Body of pancreas (tissue), 4 donors: ENCODE data around the gene HEXIM2.

ENCODE experiments used
- CTCF ChIP-seq, 7 experiments: fragments of 450-650 bp in 4 of 7; fragments of 200-600 bp in 3 of 7; sonication (generic) in 3 of 7; IDR thresholded peaks; one replicate each; pipeline ENCODE4 v1.5.1; 2016 to 2019; ENCODE audit warnings: antibody characterized with exemption in 7 of 7
- POLR2A ChIP-seq, 3 donors: fragments of 450-650 bp; IDR thresholded peaks; one replicate each; pipeline ENCODE4 v1.6.1; 2016; ENCODE audit warnings: antibody characterized with exemption in 3 of 3, mild to moderate bottlenecking in 2 of 3

- TF ChIP-seq CTCF (IDR thresholded peaks at IDR 0.05), result no peak
- TF ChIP-seq POLR2A (IDR thresholded peaks at IDR 0.05), result no peak
These were observed 22.7 kb upstream of the HEXIM2 start for GRCh38 chr17:45138911-45139532.
